ENCODE data around the gene JAG2.

JAG2 gene

DNA sequence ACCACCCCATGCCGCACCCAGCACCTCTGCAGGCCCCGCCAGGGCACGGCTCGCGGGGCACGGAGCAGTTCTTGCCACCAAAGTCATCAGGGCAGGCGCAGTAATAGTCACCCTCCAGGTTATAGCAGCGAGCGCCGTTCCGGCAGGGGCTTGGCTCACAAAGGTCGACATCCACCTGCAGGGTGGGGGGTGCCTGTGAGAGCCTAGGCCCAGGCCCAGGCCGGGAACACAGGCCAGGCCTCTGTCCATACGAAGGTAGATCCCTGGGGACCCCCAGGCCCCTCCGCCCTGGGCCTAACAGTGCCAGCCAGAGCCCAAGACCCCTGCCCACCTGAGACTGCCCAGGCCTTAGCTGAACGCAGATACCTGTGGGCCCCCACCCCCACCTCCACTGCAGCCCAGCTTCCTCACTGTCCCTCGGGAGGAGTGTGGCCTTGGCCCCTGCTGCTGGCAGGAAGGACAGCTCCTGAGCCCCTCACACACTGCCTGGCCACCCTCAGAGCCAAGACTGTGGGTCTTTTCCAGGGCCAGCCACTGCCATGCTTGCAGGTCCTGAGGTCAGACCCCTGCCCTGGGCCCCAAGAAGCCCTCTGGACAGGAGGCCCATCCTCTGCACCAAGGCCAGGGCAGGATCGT, 19.3 kb downstream of the JAG2 start:
- DNase-seq: peak; percentile 0

DNA sequence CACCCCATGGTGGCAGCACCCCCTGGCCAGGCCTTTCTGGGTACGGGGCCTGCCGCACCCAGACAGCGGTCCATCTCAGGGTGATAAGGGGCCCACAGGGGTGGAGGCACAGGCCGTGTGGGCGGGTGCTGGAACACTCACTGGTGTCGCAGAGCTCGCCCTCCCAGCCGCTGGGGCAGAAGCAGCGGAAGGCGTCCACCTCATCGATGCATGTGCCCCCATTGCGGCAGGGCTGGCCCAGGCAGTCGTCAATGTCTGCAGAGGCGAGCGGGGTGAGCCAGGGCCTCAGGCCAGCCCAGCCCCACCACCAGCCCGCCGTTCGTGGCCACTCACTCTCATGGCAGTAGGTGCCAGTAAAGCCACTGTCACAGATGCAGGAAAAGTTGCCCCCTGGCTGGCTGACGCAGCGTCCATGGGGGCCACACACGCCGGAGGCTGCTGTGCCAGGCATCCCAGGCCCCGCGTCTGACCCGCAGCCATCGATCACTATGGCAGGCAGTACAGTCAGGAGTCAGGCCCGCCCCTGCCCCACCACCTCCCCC, 19.9 kb downstream of the JAG2 start:
- peak; percentile 1 for DNase-seq

DNA sequence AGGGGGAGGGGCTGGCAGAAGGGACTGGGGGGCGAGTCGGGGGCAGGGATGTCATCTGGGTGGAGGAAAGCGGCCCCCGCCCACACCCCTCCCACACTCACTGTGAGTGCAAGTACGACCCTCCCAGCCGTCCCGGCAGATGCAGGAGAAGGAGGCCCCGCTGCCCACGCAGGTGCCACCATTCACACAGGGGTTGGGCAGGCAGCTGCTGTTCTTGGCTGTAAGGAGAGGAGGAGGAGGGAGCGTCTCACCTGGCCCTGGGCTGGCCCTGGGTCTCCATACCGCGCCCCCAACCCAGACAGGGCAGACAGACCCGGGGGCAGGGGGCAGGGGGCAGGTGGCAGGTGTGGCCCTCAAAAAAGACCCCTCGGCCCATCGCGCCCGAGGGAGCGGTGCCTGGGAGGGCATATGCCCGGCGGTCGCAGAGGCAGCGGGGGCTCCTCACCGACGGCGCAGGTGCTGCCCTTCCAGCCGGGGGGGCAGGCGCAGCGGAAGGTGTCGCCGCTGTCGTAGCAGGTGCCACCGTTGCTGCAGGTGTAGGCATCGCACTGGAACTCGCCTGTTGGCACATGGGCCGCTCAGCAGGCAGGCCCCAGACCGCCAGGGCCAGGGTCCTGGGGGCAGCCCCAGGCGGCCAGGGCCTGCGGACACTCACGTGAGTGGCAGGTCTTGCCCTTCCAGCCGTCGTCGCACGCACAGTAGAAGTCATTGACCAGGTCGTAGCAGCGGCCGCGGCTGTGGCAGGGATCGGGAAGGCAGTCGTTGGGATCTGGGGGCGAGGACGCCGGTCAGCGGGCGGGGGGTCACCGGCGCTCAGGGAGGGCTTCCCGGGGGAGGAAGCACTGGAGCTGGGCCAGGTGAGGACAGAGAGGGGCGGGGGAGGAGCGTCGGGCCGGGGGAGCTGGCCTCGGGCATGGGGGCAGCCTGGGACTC, 20.6 kb downstream of the JAG2 start:
- peak; percentile 1 for DNase-seq

DNA sequence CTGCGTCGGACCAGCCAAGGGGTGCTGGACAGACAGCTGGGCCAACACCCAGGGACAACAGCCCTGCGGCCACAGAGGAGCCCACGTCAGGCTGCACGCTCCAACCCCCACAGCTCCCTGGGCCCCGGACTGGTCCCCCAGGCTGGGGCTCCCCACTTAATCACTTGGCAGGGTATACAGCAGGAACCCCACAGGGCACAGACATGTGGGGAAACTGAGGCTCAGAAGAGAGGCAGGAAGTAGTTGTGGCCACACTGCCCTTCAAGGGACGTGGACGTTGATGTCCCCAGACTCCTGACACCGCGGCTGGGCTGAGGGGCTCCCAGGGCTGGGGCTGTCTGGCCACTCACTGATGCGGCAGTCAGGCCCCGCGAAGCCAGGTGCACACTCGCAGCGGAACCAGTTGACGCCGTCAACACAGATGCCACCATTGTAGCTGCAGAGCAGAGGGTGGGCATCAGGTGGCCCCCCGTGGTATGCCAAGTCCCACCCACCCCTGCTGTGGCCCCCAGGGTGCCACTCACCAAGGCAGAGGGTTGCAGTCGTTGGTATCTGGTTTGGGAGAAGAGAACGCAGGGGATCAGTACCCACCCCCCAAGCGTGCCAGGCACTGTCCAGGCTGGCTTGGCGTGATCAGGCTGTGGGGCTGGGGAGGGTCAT, 21.5 kb downstream of the JAG2 start:
- DNase-seq: no peak

DNA sequence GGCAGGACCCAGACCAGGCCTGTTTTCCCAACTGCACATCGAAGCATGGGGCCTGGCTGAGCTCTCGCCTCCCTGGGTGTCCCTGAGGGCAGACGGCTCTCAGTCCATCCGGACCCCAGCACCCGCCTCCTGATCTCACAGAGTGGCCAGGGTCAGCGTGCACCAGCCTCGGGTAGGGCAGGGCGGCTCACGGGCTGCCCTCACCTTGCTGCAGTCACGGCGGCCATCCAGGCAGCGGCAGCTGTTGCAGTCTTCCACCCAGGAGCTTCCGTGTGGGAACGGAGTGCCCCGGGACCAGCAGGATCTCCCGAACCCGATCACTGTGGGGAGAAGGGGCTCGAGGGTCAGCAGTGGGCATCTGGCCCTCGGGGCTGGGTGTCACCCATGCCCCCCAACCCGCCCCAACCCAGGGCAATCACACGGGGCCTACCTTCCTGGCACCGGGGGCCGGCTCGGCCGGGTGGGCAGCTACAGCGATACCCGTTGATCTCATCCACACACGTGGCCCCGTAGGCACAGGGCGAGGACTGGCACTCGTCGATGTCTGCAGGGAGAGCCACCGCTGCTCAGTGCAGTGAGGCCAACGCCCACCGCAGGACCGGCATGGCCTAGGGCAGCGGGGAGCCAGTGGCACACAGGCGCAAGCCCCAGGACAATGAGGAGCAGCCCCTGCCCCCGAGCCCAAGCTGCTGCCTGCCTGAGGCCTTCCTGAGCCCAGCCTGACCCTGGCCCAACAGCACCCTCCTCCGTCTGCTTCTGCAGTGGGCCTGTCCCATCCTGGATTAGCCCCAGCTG, 22.2 kb downstream of the JAG2 start:
- DNase-seq: peak; percentile 1

DNA sequence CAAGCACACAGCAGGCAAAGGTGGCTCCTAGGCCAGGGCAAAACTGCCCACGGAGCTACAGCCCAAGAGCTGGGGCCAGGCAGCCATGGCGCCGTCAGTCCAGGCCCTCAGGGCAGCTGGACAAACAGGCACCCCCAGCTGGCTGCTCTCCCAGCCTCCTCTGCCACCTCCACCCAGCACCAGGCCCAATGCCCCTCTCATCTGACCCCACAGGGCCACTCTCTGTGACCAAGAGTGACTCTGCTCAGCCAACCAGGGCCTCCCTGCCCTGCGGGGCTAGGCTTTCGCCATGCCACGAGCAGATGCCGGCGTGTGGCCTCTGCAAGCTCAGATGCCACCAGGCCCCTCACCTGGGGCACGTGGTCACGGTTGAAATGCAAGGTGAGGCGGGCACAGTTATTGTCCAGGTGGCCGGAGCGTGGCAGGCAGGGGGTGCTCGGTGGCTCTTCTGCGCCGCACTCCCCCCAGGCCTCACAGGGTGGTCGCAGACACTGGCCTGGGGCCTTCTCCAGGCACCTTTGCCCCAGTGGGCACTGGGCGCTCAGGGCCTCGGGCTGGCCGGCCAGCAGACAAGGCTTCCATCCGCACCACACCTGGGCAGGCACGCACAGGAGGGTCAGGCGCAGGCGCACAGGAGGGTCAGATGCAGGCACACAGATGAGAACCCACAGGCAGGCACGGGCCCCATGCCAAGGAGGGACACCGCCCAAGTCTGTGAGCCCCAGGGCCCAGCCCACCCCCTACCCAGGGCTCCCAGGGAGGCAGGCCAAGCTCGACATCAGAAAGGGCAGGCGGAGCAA, 23.0 kb downstream of the JAG2 start:
- peak; percentile 1 for DNase-seq

DNA sequence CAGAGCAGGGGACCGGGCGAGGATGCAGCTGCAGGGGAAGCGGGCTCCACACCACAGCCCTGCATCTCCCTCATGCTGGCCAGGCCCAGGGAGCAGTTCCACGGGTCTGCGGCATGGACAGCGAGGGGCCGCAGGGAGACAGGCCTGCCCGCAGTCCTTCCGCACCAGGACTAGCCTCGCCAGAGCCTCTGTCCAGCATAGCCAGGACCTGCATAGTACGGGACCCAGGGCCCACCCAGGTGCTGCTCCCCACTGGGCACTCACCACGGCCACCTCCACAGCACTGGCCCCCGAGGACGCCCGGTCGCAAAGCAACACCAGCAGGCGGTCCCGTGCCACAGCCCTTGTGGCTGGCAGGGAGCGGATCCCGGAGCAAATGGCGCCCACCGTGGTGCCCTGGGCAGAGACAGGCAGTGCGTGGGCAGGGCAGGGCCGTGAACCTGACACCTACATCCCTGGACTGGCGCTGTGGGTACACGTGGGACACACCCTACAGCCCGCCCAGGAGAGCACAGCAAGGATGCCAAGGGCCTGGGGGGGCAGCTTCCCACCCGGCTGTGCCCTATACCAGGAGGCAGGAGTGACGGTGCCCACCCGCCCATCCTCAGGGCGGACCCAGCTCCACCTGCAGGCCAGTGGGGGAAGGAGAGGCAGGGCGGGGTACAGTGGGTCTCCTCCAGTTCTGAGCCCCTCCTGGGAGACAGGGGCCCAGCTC, 23.8 kb downstream of the JAG2 start:
- DNase-seq: peak; percentile 1

DNA sequence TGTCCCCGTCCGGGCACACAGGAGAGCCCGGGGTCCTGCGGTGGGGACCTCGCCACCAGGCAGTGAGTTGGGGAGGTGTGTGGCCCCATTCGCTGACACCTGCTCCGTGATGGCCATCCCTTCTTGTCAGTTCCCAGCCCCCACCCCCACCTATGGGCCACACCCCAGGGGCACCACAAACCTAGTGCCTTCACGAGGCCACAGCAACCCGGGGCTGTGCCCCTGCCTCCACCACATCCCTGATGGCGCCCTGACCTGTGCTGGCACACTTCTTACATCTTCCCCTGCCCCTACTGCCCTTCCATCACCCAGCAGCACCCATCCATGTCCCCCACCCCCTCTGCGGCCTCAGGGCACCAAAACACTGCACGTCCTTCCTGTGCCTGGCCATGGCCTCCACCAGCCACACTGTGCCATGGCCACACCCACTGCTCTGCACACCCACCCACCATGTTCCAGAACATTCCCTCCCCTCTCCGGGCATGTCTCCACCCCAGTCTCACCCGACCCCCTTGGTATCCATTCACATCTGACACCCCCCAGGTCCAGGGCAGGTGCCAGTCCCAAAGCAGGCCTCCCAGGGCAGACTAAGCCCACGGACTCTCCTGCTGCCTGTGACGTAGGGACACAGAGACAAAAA, 24.4 kb downstream of the JAG2 start:
- DNase-seq: peak; percentile 0

DNA sequence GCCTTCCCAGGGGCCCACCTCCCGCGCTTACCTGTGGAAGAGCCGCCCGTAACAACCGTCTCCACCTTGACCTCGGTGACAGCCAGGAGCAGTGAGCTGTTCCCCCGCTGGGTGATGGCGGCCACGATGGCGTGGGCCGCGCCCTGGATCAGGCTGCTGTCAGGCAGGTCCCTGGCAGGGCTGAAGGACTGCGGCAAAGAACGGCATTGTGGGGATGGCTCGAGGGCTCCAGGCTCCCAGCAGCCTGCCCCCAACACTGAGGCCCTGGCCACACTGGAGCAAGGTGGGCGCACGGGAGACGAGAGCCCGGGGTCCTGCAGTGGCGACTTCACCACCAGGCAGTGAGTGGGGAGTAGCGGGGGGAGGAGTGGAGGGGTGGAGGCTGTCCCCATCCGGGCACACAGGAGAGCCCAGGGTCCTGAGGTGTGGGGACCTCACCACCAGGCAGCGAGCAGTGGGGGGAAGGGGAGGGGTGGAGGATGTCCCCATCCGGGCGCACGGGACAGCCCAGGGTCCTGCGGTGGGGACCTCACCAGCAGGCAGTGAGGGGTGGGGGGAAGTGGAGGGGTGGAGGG, 25.0 kb downstream of the JAG2 start:
- DNase-seq: peak; percentile 1

DNA sequence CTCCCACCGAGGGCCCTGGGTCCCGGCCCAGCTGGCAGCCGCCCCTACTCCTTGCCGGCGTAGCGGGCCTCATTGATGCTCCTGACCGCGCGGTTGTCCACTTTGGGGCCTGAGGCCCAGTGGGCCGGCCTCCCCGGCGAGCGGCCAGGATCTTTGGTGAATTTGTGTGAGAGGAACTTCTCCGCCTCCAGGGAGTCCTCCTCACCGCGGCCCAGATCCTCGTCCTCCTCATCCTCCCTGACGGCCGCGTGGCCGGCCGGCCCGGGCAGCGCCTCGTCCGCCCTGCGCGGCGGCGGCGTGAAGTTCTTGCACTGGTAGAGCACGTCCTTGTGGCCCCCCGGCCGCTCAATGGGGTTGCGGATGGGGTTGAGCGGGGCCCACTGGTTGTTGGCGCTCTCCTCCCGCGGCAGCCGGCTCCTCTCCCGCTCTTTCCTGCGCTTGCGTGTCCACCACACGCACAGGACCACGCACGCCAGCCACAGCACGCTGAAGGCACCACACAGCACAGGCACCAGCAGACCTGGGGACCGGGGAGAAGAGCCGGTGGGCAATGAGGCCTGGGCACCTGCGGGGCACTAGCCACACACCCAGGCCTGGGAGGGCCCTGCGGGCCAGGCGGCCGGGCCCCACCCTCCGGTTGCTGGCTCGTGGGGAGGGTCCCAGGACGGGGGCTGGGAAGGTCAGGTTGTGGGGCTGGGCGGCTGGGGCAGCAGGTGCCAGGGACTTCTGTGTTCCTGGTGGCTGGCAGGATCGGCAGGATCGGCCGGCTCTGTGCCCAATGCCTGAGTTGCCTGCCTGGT, 25.7 kb downstream of the JAG2 start:
- DNase-seq: peak; percentile 0

DNA sequence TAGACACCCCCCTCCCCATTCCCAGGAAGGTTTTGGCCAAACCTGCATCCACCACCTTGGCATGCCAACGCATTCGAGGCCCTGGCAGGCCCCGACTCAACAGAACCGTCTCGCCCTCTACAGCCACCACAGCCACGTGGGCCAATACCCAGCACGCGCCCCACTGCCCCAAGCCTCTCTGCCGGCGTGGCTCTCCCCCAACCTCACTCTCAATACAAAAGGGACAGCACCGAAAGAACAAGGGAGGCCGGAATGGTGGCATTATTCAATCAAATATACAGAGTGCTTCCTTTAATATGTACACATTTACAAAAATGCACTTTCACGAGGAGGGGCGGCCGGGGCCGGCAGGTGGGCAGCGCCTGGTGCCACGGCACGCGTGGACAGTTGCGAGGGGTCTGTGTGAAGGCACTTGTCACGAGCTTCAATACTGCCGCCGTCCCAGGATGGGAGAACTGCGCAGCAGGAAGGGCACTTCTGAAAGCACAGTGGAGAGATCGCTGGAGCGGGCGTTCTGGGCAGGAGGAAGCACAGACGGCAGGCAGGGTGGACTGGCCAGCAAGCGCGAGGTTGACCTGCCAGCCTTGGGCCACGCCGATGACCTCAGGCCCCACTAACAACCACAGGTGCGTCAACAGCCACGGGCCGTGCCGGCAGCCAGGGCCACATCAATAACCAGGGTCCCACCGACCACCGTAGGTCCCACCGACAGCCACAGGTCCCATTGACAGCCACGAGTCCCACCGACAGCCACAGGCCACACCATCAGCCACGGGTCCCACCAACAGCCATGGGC, 26.9 kb downstream of the JAG2 start:
- DNase-seq: no peak

DNA sequence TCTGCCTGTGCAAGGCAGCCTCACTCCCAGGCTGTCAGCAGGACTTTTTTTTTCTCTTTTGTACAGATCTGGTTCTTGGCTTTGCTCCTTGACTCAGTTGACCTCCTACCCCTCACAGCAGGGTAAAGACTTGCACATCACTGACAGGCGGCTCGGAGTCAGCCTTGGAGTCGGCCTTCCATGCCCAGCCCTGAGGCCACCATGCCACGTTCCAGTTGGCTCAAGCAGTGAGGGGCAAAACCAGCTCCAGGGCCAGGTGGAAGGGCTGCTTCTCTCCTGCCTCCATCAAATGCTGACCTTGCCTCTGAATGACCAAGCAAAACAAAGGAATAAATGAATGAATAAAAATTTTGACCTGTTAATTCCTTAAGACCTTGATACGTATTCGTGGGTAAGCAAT, 27.6 kb downstream of the JAG2 start:
- no peak for DNase-seq

DNA sequence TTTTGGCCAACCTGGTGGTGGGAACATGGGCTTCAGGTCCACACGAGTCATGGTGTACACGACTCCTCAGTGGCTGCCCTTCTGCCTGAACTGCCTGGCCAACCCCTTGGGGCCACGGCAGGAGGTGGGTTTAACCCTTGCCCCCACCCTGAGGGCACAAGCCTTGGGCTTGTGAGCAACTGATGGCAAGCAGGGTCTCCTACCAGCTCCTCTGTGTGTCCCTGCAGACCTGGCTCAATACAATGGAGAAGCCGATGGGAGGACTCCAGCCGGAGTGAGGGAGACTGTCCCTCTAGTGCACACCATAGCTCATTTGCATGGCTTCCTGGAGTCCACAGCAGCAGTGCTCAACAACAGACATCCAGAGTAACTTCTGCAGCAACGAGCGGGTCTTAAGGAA, 28.0 kb downstream of the JAG2 start:
- DNase-seq: no peak

DNA sequence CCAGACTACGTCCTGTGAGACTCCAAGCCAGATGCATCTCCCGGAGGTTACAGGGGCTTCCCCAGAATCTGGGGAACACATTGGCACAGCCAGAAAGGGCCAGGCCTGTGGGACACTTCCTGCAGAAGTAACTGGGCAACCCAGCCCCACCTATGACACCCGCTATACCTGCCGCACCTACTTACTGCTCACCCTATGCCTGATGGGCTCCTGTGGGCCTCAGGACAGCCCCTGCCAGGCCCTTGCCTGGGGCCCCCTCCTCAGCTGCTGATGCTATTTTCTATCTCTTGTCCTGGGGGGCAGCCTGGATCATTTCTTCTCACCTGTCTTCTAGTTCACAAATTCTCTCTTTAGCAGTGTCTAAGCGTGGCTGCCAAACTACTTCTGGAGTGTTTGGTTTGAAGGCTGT, 28.7 kb downstream of the JAG2 start:
- no peak for DNase-seq

DNA sequence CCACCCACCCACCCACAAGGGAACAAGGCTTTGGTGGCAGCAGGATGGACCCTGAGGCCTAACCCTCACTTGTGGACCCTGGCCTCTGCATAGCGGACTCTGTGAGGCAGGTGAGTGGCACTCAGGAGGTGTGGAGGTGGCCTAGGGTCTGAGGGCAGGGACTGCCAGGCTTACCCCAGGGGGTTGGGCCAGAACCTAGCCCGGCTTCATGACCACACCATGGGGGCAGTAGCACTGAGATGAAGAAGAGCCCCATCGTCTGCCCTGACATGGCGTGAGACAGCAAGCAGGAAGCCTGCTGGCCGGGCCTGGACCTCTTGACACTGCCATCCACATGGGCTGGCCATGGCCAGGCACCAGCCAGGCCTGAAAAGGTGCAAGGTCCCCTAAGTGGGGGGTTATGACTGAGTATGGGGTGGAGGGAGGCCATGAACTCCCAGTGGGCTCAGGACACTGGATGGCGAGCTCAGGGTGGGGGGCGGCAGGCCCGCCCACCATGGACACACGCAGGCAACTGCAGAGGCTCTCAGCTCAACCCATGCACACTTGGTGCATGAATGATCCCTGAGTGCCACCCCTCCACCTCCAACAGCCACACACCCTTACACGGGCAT, 29.3 kb downstream of the JAG2 start:
- DNase-seq: no peak

DNA sequence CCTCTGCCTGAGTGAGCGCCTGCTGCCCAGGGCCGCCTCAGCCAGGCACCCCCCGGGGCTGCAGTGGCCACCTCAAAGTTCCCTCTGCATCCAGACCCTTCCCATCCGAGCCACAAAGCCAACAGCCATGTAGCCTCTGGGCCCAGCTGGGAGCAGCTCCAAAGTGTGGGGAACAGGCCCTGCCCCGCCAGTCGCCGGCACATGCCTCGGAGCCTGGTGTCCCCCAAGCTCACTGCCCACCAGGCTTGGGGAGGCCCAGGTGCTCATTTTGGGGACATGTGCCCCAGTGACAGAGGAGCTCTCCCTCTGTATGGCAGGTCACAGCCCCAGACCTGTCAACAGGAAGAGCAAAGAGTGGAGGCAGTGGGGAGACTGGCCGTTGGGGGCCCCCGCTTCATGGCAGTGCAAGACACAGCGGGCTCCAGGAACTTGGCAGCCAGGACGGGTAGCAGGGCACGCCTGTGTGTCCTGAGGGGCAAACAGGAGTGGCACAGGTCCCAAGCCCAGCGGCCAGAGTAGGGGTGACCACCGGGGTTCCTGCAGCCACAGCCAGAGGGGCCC, 29.9 kb downstream of the JAG2 start:
- no peak for DNase-seq

DNA sequence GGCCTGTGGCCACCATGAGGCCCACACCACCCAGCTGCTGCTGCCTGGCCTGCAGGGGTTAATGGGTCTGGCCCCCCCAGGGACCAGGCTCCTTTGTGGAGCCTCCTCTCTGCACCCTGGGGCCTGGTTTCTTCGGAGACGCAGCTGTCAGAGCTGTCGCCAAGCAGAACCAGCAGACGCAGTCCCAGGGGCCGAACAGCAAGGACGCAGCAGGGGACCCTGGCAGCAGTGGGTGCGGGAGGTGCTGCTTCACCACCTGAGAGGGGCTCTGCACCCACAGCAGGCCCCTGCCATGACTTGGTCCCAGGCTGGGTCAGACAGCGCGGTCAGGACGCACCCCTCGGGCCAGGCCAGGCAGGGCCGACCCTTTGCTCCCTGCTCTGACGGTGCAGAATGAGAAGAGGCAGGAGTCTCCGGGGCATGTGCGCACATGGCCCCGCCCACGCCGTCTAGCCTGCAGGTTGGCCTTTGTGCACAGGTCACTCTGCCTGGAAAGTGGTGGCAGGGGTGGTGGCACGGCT, 30.5 kb downstream of the JAG2 start:
- DNase-seq: no peak
